ENCODE data around the gene CARD6.
"Not testable (repeated sequence)": the region's sequence is repeated elsewhere in the genome, so short reads cannot be mapped to it uniquely, and the experiment has no call there.

The CARD6 gene

DNA sequence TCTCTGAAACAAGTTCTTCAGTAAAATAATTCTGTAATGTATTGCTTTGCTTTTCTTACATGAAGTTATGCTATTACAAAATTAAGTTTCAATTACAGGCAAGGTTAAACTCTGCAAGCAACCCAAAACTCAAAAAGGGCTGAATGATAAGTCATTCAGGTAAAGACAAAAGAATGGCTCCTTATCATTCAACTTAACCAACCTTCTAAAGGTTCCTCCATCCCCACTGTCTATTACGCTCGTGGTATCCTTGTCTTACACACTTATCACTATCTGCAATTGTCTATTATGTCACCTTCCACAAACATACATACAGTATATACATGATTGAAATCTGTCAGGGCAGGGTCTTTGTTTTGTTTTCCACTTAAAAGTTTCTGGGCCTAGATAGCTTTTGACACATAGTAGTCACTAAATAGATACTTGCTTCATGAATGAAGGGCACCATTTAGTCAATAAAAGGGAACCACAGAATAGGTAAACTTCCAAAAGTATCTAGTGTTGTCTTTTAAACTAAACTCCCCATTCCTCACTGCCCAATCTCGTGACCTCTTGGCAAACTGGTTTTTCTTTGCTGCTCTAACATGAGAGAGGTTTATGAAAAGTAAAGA is 13.0 kb upstream of the CARD6 start:
- no peak for DNase-seq (ENCODE audit: low read depth in 3 of 3)

DNA sequence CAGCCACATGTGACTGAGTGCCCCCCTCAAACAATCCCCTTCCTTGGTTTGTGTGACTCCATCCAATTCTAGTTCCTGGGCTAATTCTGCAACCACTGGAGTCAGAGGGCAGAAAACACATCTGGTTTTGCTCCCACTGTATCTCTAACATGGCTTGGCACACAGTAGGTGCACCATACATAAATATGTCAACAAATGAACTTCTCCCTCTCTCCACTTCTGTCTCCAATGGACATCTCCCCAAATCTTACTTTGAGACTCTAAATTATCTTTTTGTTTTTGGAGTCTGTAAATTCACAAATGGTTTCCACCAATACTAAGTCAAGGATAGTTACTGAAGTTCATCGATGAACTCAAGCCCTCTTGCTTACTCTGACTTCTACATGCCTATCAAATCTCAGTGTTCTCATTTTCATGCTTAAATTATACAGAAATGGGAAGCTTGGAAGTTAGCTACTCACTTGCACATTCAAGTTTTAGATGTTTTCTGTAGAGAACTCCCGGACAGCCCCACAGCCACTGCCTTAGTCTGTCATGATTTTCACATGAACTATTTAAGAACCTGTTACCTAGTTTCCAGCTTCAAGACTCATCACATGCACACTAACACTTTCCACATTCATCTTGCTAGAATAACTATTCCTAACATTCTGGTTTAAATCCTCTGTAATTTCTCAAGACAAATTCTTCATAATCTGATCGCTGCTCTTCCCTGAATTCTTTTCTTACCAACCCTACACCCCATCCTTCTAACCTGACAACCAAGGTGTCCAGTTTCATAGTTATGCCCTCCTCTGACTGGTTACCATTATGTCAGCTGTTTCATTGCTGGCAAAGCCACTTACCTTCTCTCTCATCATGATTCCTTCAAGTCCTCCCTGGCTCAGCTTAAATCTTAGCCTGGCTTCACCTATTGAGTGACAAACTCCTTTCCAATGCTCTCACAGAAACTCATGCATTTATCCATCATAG is 12.2 kb upstream of the CARD6 start:
- DNase-seq (ENCODE audit: low read depth in 3 of 3): no peak

DNA sequence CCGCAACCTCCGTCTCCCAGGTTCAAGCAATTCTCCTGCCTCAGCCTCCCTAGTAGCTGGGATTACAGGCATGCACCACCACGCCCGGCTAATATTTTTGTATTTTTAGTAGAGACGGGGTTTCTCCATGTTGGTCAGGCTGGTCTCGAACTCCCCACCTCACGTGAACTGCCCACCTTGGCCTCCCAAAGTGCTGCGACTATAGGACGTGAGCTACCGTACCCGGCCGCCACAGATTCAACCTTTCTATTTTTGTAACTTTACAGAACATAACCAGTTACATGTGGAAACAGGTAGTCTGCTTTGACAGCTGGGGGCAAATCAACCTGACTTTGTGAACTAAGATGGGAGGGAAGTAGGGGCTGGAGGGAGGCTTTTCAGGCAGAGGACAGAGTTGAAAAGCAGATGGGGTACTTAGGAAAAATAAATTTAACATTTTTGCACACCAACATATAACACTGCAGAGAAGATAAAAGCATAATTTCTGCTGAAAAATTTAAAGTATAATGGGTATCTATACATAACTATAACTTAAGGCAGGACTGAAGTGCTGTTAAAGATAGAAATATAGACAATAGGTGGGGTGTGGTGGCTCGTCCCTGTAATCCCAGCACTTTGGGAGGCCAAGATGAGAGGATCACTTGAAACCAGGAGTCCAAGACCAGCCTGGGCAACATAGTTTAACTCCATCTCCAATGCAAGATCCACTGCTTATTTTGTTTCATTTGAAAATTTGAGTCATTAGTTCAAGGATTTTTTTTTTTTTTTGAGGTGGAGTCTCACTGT is 11.2 kb upstream of the CARD6 start:
- DNase-seq (ENCODE audit: low read depth in 3 of 3): no peak

DNA sequence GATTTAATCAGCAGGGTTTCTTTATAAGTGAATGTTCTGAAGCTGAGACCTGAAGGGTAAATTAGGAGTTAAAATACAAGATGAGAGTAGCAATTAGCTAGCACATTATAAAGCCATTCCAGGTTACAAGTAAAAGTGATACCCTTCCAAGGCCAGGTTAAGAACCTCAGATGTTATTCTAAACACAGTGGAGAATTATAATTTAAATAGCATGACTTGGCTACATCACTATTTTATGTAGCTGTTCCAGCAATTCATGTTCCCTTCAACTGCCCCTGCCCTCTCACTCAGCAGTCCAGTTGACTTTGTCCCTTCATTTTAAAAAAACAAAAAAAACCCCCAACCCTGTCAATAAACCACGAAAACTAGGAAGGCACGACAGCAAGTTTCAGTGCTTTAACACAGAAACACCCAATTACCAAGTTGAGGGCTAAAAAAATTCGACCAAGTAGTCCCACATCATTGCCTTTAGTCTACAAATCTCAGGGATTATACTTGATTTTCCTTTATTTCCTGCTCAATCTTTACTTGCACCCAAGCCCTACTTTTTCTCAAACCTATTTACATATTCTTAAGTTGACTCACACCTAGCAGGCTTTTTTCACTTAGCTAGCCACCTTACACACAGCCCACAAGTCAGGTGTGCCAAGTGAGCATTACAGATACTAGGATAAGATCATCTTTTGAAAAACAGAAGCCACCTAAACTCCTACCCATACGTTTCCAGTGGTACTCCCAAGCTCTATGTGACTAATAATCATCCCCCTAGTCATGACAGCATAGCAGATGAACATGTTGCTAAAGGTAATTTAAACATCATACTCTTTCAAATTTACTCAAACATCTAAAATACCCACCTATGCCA is 9.6 kb upstream of the CARD6 start:
- DNase-seq (ENCODE audit: low read depth in 3 of 3): peak in 1 of 3 donors; percentile 22

DNA sequence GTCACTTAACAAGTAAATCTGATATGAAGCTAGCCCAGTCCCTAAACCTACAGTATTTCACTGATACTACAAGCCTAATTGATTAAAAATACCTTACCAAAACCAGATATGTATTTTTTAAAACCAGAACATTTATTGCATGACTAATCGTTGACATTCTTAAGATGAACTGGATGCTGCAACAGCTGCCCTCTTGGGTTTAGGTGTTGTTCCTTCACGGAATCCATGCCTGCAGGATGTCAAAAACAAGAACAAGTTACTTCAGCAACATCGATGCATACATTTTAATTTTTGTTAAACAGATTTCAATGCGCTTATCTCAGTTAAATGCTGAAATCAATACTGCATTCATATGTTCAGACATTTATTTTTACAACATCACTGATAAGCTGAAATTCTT is 8.8 kb upstream of the CARD6 start:
- no peak for DNase-seq (ENCODE audit: low read depth in 3 of 3)

DNA sequence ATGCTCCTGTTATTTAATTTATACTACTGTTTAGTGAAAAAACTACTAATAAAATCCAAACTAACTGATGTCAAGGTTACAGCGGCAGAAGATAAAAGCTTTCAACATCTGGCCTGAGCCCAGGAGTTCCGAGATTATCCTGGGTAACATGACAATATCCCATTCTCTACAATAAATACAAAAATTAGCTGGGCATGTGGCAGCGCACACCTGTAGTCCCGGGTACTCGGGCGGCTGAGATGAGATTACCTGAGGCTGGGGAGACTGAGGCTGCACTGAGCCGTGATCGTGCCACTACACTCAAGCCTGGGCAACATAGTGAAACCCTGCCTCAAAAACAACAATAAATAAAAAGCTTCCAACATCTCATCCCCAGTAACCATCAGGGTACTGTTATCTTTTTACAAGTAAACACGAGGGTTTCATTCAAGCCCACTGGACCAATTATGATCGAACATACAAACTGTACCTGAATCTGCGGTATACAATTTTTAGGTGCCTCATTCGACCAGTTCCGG is 7.4 kb upstream of the CARD6 start:
- DNase-seq (ENCODE audit: low read depth in 3 of 3): no peak

DNA sequence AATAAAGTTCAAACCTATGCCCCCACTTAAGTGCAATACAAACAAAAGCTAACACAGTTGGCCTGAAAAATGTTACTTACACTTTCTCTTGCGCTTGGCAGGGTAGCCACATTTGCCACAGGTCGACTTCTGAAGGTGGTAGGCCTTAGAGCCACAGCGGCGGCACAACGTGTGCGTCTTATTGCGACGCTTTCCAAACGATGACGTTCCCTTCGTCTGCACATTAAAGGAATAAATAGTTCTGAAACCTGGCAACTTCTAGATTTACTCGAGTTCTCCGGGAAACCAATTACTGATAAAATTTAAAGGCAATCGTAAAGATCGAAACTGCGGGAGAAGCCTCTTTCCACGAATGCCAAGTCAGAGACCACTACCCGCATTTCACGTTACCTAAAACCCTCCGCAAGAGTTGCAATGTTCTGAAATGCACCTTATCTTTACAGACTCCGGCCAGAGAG is 6.7 kb upstream of the CARD6 start:
- DNase-seq (ENCODE audit: low read depth in 3 of 3): no peak

DNA sequence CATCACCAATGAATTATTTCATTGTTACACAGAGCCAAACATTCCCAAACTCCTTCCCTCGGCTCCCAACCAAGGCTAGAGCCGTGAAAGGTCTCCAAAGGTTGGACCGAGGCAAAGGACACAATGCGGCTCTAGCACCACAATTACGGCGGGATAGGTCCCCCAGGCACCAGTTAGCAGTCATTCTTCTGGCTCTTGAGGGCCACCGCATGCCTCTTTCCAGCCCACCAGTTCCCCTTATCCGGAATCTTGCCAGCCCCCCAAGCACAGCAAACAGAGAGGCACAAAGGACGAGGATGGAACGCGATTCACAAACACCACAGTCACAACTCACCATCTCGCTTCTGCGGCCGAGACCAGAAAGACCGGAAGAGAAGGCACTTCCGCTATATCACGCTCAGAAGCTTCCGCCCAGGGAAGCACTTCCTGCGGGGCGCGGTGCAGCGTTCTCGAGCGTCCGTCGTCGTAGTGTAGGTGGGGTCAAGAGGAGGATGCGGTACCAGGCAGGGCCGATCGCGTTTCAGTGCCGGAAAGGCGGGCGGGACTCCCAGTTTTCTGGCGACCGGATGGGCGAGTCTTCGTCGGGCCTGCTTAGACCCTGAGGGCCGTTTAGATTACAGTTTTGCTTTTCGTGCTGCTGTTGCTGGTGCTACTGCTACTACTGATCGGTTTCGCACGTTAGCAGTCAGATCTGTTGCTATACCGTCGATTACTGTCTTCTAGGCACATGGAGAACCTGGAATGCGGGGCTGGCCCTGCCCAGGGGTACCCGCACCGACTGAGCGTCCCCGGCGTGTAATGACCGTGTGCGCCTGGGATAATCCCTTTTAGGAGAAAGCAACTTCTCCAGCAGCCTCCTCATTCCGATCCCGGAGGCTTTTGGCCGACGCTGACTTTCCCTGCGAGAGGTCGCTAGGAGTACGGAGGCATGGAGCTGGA is 6.0 kb upstream of the CARD6 start, which contains the start of gene RPL37:
Gene RPL37 (minus strand): TSS at position 374 of the 939 bp plus-strand sequence. CDS start 37 bp downstream, at position 337.
- DNase-seq (ENCODE audit: low read depth in 3 of 3): peak; percentile 85 to 92 (median 87)

DNA sequence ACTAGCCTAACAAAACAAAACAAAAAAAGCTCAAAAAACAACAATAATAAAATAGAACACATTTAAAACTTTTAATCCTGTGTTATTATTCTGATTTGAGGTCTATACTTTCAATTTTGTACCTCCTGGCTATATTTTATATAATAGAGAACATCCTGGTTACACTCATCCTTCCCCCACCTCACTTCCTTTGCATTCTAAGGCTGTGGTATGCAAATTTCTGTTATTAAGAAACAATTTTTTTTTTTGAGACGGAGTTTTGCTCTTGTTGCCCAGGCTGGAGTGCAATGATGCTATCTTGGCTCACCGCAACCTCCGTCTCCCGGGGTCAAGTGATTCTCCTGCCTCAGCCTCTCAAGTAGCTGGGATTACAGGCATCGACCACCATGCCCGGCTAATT is 3.1 kb upstream of the CARD6 start:
- DNase-seq (ENCODE audit: low read depth in 3 of 3): no peak

DNA sequence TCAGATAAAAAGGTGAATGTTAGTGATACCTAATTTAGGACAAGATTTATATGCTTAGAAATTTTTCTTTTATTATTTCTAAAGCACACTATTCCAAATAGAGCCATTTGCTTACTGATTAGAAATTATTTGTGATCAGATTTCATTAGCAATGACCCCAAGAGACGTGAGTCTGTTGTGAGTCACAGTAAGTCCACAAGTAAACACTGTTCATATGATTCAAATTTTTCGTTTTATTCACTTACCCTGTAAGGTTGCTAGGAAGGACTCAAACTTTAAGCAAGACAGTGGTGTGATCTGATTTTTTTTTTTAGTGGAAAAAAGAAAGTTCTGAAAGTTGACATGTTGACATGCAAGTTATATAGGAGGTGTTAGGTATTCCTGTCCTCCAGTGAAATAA is 1.2 kb downstream of the CARD6 start:
- DNase-seq (ENCODE audit: low read depth in 3 of 3): no peak

DNA sequence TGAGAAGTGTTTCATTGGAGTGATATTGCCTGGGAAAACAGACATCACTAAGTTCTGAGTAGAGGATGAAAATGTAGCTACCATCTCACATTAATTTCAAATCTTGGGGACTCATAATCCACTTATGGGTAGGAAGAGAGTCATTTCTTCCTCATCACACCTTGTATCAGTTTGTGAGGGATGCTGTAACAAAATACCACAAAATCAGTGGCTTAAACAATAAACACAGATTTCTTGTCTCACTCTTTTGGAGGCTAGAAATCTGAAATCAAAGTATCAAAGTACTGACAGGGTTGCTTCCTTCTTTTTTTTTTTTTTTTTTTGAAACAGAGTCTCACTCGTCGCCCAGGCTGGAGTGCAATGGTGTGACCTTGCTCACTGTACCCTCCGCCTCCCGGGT is 3.4 kb downstream of the CARD6 start:
- no peak for DNase-seq (ENCODE audit: low read depth in 3 of 3)

DNA sequence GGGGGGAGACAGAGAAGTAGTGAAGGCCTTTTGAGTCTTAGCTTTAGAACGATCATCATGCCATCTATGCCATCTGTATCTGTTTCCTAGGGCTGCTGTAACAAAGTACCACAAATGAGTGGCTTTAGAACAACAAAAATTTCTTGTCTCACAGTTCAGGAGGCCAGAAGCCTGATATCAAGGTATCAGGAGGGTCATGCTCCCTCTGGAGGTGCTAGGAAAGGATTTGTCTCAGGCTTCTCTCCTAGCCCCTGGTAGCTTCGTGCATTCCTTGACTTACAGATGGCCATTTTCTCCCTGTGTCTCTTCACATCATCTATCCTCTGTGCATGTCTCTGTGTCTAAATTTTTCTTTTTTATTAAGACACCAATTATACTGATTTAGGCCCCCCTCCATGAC is 5.2 kb downstream of the CARD6 start:
- no peak for DNase-seq (ENCODE audit: low read depth in 3 of 3)

DNA sequence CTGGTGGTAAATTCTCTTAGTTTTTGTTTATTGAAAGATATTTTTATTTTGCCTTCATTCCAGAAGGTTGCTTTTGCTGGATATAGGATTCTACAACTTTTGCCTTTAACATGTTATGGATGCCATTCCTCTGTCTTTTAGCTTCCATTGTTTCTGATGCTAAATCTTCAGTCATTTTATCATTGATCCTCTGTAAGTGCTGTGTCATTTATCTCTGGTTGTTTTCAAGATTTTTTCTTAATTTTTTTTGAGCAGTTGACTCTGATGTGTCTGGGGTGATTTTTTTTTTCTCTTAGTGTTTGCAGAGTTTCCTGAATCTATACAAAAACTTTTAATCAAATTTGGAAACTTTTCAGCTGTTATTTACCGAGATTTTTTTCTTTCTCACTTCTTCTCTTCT is 6.4 kb downstream of the CARD6 start:
- no peak for DNase-seq (ENCODE audit: low read depth in 3 of 3)

DNA sequence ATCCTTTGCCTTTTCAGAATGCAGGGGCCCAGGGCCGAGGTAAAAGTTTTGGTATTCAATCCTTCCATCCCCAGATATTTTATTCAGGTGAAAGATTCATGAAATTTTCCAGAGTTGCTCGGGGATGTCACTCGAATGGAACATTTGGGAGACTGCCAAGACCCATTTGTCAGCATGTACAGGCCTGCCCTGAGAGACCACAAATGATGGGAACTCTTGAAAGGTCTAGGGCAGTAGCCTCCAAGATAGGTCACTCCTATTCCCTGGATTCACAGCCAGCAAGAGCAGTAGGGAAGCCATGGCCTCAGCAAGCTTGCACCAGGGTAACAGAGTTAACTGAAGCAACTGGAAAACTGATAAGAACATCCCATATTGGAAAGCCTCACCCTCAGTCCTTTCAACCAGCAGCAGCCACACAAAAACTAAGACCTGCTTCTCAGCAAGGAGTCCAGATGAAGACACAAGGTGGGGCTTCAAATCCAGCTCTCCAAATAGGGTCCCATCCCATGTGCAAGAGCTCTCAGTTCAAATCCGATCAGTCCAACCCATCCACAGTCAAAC is 12.5 kb downstream of the CARD6 start:
- DNase-seq (ENCODE audit: low read depth in 3 of 3): no peak

DNA sequence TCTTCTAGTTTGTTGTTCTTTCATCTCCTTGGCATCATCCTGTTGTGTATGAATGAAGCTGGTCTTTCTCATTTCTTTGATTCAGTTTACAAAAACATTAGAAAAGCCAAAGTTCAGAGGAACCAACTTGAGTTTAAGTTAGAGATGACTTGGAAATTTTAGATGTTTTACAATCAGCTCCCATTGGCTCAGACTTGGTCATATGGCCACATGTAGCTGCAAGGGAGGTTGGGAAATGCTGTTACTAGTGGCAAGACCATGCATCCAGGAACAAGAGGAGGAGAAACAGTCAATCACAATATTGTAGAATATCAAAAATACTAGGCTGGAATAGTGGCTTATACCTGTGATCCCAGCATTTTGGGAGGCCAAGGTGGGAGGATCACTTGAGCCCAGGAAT is 19.5 kb downstream of the CARD6 start:
- DNase-seq (ENCODE audit: low read depth in 3 of 3): no peak

DNA sequence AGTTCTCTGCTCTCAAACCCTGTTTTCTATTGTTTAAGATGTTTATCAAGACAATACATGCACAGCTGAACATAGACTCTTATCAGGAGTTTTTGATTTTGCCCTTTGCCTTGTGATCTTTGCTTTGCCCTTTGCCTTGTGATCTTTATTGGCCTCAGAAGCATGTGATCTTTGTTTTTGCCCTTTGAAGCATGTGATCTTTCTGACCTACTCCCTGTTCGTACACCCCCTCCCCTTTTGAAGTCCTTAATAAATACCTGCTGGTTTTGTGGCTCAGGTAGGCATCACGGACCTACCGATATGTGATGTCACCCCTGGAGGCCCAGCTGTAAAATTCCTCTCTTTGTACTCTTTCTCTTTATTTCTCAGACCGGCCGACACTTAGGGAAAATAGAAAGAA is 23.8 kb downstream of the CARD6 start:
- not testable (repeated sequence) for DNase-seq (ENCODE audit: low read depth in 3 of 3)

DNA sequence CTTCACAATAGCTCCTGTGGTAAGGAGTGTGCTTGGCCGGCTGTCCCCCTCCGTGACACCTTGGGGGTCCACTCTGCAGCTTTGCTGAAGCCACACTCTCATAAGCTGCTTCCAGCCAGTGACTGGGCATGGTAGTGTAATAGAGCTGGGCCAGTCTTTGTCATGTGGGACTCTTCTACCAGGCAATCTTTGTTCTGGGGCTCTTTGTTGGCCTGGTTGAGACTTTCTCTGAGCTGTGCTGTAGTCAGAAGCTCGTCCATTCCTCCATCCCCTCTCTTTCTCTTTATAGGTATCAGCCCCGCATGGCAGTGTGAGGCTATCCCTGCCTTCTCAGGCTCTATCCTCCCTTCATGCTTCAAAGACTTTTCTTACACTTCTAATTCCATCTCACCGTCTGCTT is 25.7 kb downstream of the CARD6 start:
- DNase-seq (ENCODE audit: low read depth in 3 of 3): no peak

DNA sequence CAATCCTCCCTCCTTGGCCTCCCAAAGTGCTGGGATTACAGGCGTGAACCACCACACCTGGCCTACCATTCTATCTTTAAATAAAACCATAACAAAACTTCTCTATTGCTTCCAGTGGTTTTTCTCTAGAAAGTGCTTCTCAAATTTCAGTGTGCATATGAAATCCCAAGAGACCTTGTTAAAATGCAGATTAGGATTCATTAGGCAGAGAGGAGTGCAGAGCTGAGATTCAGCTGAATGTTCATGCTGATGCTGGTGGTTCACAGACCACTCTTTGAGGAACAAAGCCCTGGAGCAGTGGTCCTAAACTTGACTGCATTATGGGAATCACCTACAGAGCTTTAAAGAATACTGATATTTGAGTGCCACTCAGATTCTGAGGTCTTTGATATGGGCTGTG is 28.2 kb downstream of the CARD6 start:
- DNase-seq (ENCODE audit: low read depth in 3 of 3): no peak

DNA sequence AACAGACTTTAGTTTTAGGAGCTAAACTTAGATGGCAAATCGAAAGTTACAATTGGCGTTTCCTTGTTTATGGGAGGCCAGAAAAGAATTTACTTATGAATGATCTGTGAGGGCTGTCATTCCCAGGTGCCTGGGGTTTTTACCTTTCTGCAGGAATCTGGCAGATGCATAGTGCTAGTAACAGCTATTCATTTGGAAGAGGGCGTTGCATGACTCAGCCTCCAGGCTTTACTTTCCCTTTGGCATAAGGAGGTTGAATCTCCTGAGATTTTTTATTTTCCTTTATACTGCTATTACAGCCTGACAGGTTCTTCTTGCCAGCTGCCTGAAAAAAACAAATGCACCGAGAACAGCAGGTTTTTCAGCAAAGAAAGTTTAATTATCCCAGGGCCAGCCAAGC is 30.0 kb downstream of the CARD6 start:
- DNase-seq (ENCODE audit: low read depth in 3 of 3): no peak

DNA sequence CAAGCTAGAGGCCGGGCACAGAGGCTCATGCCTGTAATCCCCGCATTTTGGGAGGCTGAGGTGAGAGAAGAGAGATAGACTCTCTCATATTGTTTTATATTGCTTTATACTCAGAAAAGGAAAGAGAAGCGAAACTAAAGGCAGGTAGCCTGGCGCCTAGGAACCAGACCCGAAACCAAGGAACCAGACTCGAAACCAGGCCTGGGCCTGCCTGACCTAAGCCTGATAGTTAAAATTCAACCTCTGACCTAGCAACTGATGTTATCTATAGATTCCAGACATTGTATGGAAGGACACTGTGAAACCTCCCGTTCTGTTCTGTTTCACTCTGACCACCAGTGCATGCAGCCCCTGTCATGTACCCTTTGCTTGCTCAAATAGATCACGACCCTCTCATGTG is 31.1 kb downstream of the CARD6 start:
- DNase-seq (ENCODE audit: low read depth in 3 of 3): not testable (repeated sequence)
